Endometrial microvascular endothelial cells (primary cell): ENCODE data around the gene PLRG1. TPM values are rescaled to one million over a fixed set of nuclear protein-coding genes. Genes with fewer than 3 reads are reported as not detected.

Experiments
- in situ Hi-C: cut with HindIII; loops from 2 replicates; pipeline ENCODE4 v1.10.0; 2017; ENCODE audit warnings: low sequenced_read_pairs, low pct_unique_long_range_greater_than_20kb; ENCODE audit errors: inconsistent ontology term
- total RNA-seq: library from RNA; depleted of rRNA; stranded (reverse); fragments of >200 nt; gene quantifications from one replicate; pipeline ENCODE4 v1.2.3, GENCODE V29; 2015; ENCODE audit errors: inconsistent ontology term

The PLRG1 gene
- total RNA-seq, 1 donor from 2014 or later: 73.2 TPM

DNA sequence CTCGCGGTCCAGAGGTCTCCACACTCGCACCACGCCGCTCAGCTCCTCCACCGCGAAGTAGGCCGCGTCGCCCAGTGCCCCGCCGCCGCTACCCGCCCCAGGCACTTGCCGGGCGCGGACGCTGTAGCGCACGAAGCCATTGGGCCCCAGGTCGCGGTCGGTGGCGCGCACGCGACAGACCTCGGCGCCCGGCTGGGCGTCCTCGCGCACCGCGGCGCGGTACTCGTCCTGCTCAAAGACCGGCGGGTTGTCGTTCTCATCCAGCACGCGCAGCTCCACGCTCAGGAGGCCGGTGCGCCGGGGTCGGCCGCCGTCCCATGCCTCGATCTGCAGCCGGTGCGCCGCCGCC, 60.0 kb downstream of the PLRG1 start:
- in situ Hi-C loops: no loop called here

DNA sequence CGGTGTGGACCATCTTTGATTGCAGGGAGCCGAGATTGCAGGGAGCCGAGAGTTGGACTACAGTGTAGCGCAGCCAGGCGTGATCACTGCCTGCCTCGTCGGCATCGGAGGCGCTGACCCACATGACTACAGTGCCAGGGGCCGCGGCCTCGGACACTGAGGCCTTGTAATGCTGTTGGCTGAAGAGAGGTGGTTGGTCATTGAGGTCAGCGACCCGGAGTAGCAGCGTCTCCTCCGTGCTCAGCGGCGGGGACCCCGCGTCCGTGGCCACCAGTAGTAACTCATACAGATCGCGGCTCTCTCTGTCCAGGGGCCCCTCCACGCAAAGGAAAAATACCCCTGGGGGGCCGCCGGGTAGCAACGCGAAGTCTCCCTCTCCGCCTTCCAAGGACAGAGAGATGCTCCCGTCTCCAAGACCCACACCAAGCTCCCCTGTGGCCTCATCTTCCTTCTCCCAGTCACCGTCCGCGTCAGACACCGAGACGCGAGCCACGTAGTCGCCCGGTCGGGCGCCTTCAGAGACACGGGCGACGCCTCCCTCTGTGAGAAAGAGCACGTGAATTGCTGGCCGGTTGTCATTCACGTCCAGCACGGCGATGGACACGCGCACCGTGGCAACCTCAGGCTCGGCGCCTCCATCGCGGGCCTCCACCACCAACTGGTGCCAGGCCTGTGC, 60.5 kb downstream of the PLRG1 start:
- in situ Hi-C loops: no loop called here

DNA sequence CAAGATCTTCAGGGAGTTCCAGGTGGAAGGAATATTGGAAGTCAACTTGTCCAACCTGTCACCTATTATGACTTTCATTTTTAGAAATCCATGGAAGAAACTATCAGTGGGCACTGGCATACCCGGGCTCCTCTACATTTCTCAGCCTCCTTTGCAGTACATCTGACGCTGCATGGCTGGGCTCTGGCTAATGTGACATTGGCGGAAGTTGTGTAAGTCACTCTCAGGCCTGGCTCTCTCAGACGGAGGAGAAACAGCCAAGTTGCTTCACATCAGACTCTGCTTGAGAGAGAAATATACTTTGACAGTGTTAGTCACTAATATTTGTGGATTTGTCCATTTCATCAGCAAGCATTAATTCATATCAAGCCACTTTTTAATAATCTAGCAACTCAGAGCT, 63.1 kb downstream of the PLRG1 start:
- in situ Hi-C loops: no loop called here

DNA sequence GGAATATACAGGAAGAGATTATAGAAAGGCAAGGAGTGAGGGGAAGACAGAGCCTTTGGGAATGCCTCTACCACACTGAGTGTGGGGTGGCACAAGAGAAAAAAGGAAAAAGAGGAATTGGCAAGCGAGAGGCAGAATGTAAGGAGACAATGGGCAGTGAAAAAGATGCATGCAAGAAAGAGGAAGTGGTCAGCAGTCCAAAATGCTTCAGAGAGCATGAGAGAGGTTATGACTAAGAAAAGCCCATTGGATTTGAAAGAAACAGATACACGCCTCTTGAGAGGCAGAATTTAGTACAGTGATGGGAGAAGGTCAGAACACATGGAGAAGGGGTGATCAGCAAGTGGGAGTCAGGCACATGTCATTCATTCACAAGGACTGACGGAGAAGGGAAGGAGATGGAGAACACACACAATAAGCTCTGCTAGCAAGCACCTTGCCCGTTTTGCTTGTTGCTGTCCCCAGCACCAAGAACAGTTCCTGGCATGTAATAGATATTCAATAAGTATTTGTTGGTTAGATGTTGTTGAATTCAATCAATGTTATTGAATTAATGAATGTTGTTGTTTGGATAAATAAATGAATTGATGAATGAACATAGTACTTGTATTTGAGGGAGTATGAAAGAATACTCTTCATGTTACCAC, 65.0 kb downstream of the PLRG1 start:
- in situ Hi-C loops: no loop called here

Other genes starting within 250 kb of the PLRG1 start
- not detected for gene DCHS2, start 58.6 kb downstream of the PLRG1 start, total RNA-seq
- not detected for gene FGB, start 12.6 kb upstream of the PLRG1 start, total RNA-seq
- gene FGA, start 40.3 kb upstream of the PLRG1 start, total RNA-seq: not detected
- not detected for gene FGG, start 62.3 kb upstream of the PLRG1 start, total RNA-seq
- gene LRAT, start 193.6 kb upstream of the PLRG1 start, total RNA-seq: not detected
- gene RBM46, start 230.9 kb upstream of the PLRG1 start, total RNA-seq: not detected